Ovary (tissue), 9 donors: Measurements from ENCODE around the gene PRKG1. TPM values are rescaled to one million over a fixed set of nuclear protein-coding genes. Genes with fewer than 3 reads are reported as not detected.

ENCODE experiments used
- DNase-seq, 5 donors: peaks; one replicate each; pipeline ENCODE4 v3.0.0-alpha.2; 2019 to 2020
- H3K27ac ChIP-seq, 2 donors: fragments of 200-600 bp; one replicate each; pipeline versions ENCODE4 v1.5.1 to v1.8.0; 2019 to 2022
- H3K27me3 ChIP-seq: fragments of 200-600 bp; one replicate; pipeline ENCODE4 v1.8.0; 2022
- H3K36me3 ChIP-seq: fragments of 200-600 bp; sonication (generic); one replicate; pipeline ENCODE4 v1.5.1; 2019
- H3K4me1 ChIP-seq: one replicate; pipeline ENCODE4 v1.8.1; 2013; ENCODE audit warnings: mild to moderate bottlenecking, moderate library complexity; ENCODE audit not compliant: insufficient read depth
- H3K4me3 ChIP-seq: fragments of 200-600 bp; sonication (generic); one replicate; pipeline ENCODE4 v1.5.1; 2017
- H3K9me3 ChIP-seq, 2 donors: fragments of 200-600 bp in 1 of 2; sonication (generic) in 1 of 2; one replicate each; pipeline versions ENCODE4 v1.5.1 to v1.8.1; 2013 to 2019; ENCODE audit warnings: mild to moderate bottlenecking in 1 of 2, moderate library complexity in 1 of 2
- EP300 ChIP-seq: sonication (generic); formaldehyde crosslinking; IDR thresholded peaks from one replicate; pipeline ENCODE4 v1.6.1; 2017; ENCODE audit warnings: antibody characterized with exemption
- POLR2A ChIP-seq: fragments of 450-650 bp; IDR thresholded peaks from one replicate; pipeline ENCODE4 v1.6.1; 2017; ENCODE audit warnings: antibody characterized with exemption, mild to moderate bottlenecking, moderate library complexity
- WGBS, 3 donors: extraction: QIAGEN DNeasy Blood & Tissue Kit in 1 of 3; methylation state at CpG; one replicate each; pipeline versions ENCODE4 v1.1.5 to v1.1.7; 2013 to 2017; 5-methylcytosine and 5-hydroxymethylcytosine counted together
- intact Hi-C, 4 donors: fragments of 100-400 bp; cut with DNase I; formaldehyde crosslinking; loops; one replicate each; pipeline versions ENCODE4 v1.11.0 to v1.15.1; 2022 to 2023
- polyA plus RNA-seq, 2 donors: library from polyadenylated mRNA; stranded (reverse); fragments of 200-250 nt in 1 of 2; fragments of 350-450 nt in 1 of 2; fragmentation: Illumina TruSeq in 1 of 2; extraction: RNeasy Lipid Tissue Mini Kit (QIAGEN cat#74804) in 1 of 2; gene quantifications; one replicate each; pipeline ENCODE4 v1.2.3, GENCODE V29; 2013 to 2014
- total RNA-seq, 7 donors: library from RNA; depleted of rRNA in 2 of 7; stranded (reverse); fragments of >200 nt in 2 of 7; fragmentation: NEBNext Ultra II Directional in 3 of 7; extraction: Animal tissue kit (Norgen Biotek cat#: 25700) in 3 of 7; gene quantifications; one replicate each; pipeline versions ENCODE4 v1.1.0 to v1.2.4, GENCODE V29; 2016 to 2023
- TF ChIP-seq, protein P1 (sequence below), 3 donors: fragments of 450-650 bp in 2 of 3; fragments of 200-600 bp in 1 of 3; IDR thresholded peaks; one replicate each; pipeline versions ENCODE4 v1.5.1 to v1.8.0; 2016 to 2022; ENCODE audit warnings: antibody characterized with exemption in 3 of 3, mild to moderate bottlenecking in 1 of 3
- donor health status: DM: no; HTN: no; CAD: no; lungs with moderate emphysema.
- donor health status: DM: no; HTN: no; CAD: no.
- donor health status: Bipolar disorder and iron deficiency.
- donor health status: DM: yes; HTN: yes; CAD: no.
- donor health status: DM: no; HTN: no; CAD: no.
- donor health status: DM: yes; HTN: yes; CAD: no.

PRKG1 gene
- total and polyA plus RNA-seq, 9 donors: 2.8 to 21.1 (median 15.7) TPM

DNA sequence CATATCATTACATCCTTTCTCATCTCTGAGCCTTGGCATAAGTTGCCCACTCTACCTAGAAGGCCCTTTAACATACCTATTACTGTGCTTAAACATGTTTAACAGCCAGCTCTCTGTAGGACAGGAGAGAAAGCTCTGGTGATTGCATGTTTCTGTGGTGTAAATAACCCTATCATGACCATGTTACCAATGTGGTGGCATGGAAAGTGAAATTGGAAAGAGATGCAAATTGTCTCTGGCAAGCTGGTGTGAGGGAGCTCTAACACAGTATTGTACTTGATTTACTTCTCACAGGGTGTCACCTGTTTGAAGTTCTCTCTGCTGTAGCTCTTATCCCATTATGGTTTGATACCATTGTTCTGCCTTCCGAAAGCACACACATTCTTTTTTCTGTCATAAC lies 1008.0 kb downstream of the PRKG1 start:
- no peak overlapping the region for H3K4me3 ChIP-seq
- H3K9me3 ChIP-seq: no peaks in the 10 kb centered on the region
- intact Hi-C loops: no loop called here
- H3K36me3 ChIP-seq: no peaks in the 10 kb centered on the region
- TF ChIP-seq EP300 (no peak), POLR2A (no peak)
- TF ChIP-seq, protein P1, sequence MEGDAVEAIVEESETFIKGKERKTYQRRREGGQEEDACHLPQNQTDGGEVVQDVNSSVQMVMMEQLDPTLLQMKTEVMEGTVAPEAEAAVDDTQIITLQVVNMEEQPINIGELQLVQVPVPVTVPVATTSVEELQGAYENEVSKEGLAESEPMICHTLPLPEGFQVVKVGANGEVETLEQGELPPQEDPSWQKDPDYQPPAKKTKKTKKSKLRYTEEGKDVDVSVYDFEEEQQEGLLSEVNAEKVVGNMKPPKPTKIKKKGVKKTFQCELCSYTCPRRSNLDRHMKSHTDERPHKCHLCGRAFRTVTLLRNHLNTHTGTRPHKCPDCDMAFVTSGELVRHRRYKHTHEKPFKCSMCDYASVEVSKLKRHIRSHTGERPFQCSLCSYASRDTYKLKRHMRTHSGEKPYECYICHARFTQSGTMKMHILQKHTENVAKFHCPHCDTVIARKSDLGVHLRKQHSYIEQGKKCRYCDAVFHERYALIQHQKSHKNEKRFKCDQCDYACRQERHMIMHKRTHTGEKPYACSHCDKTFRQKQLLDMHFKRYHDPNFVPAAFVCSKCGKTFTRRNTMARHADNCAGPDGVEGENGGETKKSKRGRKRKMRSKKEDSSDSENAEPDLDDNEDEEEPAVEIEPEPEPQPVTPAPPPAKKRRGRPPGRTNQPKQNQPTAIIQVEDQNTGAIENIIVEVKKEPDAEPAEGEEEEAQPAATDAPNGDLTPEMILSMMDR (IDR thresholded peaks at IDR 0.05): no peak
- no peaks in the 10 kb centered on the region for H3K4me1 ChIP-seq
- no peak overlapping the region for H3K27ac ChIP-seq
- DNase-seq: no peak
- 78 to 92% (median 89%) methylated on average over 1 of the region's 1 CpG for WGBS, 3 donors
- H3K27me3 ChIP-seq: no peaks in the 10 kb centered on the region

DNA sequence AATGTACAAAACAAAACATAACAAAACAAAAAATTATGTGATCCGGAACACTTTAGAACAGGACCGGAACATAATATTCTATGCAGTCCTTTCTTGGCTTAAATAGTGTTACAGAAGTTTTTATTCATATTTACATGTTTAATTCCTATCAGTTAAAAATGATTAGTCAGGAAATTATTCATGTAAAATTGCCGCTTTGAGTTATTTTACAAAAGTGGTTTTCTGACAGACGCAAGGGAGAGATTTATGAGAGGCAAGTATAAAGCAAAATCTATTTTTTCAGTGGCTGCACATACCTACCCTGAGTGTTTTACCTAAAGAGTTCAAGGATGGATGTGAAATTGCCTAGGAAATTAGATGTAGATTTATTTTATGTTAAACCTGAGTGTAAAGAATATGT lies 1009.1 kb downstream of the PRKG1 start:
- no peak overlapping the region for H3K4me3 ChIP-seq
- intact Hi-C loops: no loop called here
- H3K4me1 ChIP-seq: no peaks in the 10 kb centered on the region
- no peaks in the 10 kb centered on the region for H3K9me3 ChIP-seq
- TF ChIP-seq EP300 (no peak), POLR2A (no peak)
- TF ChIP-seq, protein P1 (IDR thresholded peaks at IDR 0.05): no peak
- no peak overlapping the region for H3K27ac ChIP-seq
- H3K27me3 ChIP-seq: no peaks in the 10 kb centered on the region
- WGBS, 3 donors: 79 to 91% (median 80%) methylated on average over 4 of the region's 4 CpGs
- H3K36me3 ChIP-seq: no peaks in the 10 kb centered on the region
- no peak for DNase-seq

GRCh38 chr10:52092390-52092789 lies 1018.1 kb downstream of the PRKG1 start:
- no peaks in the 10 kb centered on the region for H3K4me1 ChIP-seq
- intact Hi-C loops: no loop called here
- H3K27me3 ChIP-seq: no peaks in the 10 kb centered on the region
- no peaks in the 10 kb centered on the region for H3K36me3 ChIP-seq
- TF ChIP-seq EP300 (no peak), POLR2A (no peak)
- TF ChIP-seq, protein P1 (IDR thresholded peaks at IDR 0.05): no peak
- no peak for DNase-seq
- H3K9me3 ChIP-seq: no peaks in the 10 kb centered on the region
- no peak overlapping the region for H3K27ac ChIP-seq
- H3K4me3 ChIP-seq: no peak overlapping the region

GRCh38 chr10:52098130-52098529 lies 1023.8 kb downstream of the PRKG1 start:
- intact Hi-C loops: no loop called here

More at GRCh38 chr10:52098130-52098529, 1023.8 kb downstream of the PRKG1 start:
- H3K4me3 ChIP-seq: no peak overlapping the region
- H3K4me1 ChIP-seq: no peaks in the 10 kb centered on the region
- DNase-seq: no peak
- 80 to 88% (median 82%) methylated on average over 1 of the region's 1 CpG for WGBS, 3 donors
- H3K27me3 ChIP-seq: no peaks in the 10 kb centered on the region
- no peaks in the 10 kb centered on the region for H3K36me3 ChIP-seq
- H3K9me3 ChIP-seq: no peaks in the 10 kb centered on the region
- no peak overlapping the region for H3K27ac ChIP-seq
- TF ChIP-seq EP300 (no peak), POLR2A (no peak)
- TF ChIP-seq, protein P1 (IDR thresholded peaks at IDR 0.05): no peak
